GM04504 (cell line): ENCODE measurements around the gene DCBLD1.
"Not testable (repeated sequence)": the region's sequence is repeated elsewhere in the genome, so short reads cannot be mapped to it uniquely, and the experiment has no call there.

ENCODE experiments used
- DNase-seq: peaks from one replicate; pipeline ENCODE4 v3.0.0-alpha.2; 2012; ENCODE audit warnings: low read depth

Gene DCBLD1

DNA sequence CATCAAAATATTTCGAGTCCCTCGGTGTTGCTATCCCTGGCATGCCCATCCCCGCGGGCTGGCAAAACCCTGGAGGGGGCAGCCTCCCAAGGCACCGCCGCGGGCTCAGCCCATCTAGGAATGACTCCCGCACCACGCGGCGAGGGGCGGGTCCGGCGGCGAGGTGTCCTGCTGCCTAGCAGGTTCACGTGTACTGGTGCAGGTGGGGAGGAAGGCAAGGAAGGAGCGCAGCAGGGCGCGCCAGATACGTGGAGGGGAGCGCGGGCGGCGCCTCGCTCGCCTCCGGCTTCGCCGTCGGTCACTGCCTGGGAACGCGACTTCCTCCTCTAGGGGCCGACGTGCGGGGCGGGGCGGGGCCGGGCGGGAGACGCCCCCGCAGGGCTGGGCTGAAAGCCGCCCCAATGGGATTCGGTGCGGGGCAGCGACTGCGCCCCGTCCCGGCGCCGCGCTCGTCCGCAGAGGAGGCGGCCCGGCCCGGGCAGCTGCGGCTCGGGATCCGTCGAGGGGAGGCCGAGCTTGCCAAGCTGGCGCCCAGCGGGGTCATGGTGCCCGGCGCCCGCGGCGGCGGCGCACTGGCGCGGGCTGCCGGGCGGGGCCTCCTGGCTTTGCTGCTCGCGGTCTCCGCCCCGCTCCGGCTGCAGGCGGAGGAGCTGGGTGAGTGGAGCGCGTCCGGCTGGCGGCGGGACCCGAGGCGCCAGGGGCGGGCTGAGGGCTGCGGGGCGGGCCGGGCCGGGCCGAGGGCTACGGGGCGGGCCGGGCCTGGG lies at the start of gene DCBLD1:
DCBLD1 (plus strand) TSS at position 435 of the 764 bp plus-strand sequence; CDS start at position 543, 108 bp downstream.
- peak; percentile 53 for DNase-seq

DNA sequence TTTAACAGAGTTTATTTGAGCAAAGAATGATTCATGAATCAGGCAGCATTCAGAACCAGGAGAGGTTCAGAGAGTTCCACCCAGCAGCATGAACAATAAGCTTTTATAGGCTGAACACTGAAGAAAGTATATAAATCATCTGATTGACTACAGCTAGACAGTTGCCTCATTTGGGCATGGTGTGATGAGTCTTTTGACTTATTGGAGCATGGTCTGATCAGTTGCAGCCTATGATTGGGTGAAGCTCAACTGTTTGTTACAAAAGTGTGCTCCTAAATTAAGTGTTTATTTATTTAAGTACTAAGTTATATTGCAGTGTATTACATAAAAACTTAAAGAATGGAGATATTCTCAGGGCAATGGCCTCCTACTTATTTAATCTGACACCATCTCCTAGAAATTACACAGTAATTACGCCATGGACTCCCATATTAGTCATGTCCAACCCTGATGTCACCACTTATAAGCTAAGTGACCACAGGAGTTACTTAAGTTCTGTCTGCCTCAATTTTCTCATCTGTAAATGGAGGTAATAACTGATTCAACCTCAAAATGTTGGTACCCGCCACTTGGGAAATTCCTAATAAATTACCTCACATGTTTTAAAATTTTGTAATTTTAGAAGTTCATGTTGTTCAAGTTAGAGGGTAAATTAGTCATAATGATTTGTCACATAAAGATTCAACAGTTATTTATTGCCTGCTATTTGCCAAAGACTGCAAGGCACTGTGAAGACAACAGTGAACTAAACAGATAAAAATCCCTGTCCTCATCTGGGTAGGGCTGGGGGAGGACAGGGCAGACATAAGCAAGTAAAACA lies 41.6 kb upstream of the DCBLD1 start:
- DNase-seq, result peak; percentile 93

DNA sequence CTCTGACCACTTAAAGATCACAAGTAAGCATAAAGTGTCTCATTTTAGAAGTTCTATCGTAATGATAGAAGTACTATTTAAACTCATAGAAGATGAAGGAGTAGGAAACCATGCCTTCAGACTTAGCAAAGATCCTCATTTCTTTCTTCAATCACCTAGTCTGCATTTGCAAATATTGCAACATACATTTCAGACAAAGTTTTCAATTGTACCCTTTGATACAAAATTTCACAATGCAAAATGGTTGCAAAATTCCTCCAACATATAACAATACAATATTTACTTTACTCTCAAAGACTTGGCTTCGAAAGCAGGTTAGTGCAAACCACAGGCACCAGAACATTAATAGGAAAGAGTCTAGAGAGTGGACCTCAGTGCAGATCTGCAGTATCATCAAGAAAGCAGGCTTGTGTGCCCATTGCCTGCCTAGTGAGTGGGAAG lies 40.6 kb upstream of the DCBLD1 start:
- no peak for DNase-seq

DNA sequence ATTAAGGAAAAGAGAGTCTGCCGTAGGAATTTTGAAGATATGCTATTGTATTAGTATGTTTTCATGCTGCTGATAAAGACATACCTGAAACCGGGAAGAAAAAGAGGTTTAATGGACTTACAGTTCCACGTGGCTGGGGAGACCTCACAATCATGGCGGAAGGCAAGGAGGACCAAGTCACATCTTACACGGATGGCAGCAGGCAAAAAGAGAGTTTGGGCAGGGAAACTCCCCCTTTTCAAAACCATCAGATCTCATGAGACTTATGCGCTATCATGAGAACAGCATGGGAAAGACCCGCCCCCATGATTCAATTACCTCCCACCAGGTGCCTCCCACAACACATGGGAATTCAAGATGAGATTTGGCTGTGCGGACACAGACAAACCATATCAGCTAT lies 40.2 kb upstream of the DCBLD1 start:
- DNase-seq, result not testable (repeated sequence)

DNA sequence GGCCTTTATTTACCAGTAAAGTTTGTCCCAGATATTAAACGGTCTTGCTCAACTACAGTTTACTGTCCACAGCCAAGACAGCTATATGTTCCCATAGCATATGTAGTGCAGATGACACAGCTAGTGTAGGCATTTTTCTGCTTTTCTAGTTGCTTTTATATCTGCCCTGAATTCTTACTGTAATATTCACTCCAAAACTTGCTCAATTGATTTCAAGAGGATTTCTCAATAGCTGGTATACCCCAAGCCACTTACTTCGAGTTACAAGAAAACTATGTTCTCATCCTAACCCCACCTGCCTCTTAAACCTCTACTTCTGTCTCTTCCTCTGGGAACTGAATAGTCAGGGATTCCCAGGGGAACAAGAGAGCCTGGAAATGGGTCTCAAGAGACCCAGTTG lies 37.9 kb upstream of the DCBLD1 start:
- DNase-seq, result peak; percentile 45

DNA sequence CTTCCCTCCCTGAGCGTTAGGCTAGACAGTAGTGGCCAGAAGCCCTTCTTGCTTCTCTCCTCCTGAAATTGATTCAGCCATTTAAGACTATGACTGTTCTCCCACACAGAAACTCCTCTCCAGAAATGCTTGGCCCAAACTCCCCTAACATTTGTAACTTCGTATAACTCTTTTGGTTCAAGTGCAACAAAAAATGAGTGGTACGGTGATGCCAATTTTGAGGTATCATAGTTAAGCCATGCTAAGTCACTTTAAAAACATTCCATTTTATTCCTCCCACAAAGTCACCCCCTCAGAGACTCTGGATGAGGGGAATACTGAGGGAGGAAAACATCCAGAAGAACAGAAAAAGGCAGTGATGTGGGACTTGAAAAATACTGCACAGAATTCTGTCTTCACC lies 35.6 kb upstream of the DCBLD1 start:
- no peak for DNase-seq

DNA sequence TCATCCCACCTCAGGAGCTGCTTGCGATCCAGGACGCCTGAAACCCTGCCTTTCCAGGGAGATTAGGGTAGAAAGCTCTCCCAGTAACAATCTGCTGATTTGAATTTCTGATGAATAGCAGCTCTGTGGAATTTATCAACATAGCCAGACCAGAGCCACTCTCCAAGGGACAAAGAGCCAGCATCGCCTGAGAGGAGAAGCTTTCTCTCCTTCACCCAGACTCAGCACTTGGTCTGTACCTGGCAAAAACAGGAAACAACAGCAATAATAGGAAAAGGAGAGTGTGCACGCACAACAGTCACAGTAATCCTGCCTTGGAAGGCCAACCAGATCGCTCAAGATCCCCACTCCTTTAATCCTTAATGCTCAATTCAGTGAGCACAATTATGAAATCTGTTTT lies 34.5 kb upstream of the DCBLD1 start:
- DNase-seq, result no peak

DNA sequence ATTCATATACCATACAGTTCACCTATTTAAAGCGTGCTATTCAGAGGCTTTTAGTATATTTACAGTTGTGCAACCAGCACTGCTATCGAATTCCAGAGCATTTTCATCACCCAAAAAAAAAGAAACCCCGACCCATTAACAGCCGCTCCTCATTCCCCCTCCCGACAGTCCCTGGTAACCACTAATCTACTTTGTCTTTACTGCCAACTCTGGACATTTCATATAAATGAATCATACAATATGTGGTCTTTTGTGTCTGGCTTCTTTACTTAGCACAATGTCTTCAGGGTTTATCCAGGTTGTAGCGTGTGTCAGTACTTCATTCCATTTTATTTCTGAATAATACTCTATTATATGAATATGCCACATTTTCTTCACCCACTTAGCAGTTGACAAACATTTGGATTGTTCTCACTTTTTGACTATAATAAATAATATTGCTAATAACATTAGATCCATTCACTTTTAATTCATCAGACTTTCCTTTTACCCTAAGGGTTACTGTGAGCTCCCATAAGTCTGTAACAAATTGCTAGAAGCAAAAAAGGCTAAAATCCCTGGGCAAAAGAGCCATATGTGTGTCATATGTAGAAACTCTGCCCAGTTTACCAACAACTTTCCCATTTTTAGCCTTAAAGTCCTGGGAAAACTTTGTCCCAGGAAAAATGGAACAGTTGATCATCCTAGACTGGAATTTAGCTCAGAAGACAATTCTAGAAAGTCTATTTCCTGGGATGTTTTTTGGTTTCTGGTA lies 33.6 kb upstream of the DCBLD1 start:
- DNase-seq, result peak; percentile 84

DNA sequence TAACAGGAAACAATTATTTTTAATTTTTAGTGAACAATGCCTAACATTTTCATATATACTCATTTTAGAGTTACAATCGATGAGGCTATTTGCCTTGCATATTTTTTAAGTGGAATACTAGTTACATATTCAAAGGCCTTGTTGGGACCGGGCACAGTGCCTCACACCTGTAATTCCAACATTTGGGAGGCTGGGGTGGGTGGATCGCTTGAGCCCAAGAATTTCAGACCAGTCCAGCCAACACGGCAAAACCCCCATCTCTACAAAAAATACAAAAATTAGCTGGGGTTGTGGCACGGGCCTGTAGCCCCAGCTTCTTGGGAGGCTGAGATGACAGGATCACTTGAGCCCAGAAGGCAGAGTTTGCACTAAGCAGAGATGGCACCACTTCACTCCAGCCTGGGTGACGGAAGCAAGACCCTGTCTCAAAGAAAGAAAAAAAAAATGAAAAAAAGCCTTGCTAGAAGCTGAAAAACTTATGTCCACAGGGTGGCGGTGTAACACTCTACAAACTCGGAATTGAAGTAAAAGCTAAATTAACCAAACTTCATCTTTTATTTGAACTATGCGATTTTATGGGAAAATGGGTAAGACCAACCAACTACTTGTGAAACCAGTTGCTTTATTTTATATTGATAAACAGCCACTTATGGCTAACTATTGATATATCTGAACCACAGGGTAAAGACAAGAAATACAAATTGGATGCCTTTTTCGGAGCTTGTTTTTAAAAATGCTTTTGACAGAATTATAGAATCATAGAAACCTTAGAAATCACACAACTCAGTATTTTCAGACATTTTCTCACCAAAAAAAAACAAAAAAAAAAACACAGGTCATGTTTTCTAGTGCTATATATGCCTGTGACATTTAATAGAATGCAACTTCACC lies 32.7 kb upstream of the DCBLD1 start:
- no peak for DNase-seq

DNA sequence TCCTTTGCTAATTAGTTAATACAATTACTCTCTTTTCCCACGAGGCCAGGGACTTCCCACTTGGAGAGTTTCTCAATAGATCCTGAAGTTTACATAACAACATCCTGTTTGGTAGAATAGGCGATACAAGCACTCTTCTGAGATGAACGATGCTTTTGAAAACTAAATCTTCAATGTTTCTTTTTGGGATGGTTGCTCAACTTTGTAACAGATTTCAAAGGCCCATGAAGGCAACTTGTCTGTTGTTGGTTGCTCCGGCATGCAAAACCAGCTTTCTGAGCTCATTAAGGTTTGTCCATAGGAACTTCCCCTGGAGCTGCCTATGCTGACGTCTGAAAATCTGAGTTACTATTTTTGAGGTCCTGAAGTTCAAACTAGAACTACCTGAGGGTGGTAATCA lies 30.8 kb upstream of the DCBLD1 start:
- no peak for DNase-seq

DNA sequence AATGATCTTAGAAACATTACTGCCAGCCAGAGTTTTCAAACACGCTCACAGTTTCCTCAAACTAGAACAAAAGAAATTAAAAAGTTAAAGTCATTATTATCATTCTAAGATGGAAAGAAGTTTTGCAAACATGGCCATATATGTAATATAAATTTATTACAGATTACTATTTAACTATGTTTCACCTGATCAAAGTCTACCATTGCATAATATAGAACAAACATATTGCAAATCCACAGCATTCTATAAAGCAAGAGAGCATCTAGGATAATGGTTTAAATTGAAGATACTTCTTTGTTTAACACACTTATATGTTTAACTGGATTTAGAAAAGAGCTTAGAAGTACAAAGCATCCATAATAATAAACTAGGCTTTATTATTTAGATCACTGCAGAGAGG lies 26.2 kb upstream of the DCBLD1 start:
- no peak for DNase-seq

DNA sequence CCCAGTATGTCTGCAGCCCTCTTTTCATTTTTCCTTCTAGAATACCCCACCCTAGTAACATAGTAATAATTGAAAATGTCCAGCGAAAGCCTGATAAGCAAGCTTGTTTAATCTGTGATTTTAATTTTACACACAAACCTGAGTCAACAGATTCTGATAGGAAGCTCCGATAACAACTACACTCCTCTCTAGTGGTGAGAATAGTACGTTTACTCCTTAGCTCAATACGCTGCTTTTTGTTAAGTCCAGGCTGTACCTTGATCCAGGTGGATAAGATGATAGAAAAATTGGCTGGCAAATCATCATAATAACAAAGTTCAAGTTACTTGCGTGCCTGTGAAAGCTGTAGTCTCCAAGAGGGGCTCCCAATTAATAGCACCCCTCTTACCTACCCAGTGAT lies 25.5 kb upstream of the DCBLD1 start:
- DNase-seq, result no peak

DNA sequence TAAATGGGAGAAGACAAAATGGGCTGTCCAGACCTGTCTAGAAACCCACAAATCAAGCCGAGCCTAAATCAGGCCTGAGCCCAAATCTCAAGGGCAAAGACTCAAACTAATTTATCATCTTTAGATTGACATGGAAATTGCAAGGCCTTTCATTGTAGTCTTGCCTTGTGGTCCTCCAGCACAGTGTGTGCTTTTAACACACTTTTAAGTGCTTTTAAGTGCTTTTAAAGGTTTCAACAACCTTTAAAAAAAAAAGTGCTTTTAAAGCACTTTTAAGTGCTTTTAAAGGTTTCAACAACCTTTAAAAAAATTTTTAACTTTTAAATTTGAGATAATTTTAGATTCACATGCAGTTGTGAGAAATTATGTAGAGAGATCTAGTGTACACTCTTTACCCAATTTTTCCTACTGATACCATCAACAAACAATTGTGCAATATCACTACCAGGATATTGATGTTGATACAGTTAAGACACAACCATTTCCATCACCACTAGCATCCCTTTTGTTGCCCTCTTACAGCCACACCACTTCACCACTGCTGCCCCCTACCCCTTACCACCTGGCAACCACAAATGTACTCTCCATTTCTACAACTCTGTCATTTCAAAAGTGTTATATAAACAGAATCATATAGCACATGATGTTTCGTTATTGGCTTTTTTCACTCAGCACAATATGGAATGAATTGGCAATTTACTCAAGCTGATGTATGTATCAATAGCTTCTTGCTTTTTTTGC lies 23.1 kb upstream of the DCBLD1 start:
- no peak for DNase-seq

DNA sequence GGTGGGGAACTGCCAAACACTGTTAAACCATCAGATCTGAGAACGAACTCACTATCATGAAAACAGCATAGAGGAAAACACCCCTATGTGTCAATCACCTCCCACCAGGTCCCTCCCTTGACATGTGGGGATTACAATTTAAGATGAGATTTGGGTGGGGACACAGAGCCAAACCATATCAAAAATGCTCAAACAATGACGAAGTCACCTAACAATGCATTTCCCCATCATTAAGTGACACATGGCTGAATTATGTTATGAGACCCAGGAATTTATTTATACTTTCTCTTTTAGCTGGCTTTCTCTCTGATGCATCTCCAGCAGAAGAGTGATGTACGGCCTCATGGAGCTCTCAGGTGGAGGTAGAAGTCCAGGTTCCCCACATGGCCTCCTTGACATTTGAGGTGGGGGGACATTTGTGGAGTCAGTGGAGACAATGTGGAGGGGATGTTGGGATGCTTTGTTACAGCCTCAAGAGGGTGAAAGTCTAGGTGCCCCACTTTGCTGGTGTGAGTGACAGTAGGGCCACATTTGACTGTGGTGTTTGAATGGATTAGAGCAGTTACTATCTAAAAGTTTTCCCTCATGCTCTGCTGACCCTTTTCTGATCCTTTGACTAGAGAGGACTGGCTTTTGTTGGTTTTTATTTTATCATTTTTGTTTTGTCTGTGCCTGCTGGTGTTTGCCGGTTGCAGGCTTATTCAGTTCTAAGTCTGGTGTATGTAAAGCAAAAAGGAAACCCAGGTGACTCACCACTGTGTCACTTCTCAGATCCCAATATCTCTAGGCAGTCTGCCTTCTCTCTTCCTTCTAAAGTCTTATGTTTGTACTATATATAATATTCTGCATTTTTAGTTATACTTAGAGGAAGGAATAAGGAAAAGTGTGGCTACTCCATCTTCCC lies 18.5 kb upstream of the DCBLD1 start:
- DNase-seq, result no peak

DNA sequence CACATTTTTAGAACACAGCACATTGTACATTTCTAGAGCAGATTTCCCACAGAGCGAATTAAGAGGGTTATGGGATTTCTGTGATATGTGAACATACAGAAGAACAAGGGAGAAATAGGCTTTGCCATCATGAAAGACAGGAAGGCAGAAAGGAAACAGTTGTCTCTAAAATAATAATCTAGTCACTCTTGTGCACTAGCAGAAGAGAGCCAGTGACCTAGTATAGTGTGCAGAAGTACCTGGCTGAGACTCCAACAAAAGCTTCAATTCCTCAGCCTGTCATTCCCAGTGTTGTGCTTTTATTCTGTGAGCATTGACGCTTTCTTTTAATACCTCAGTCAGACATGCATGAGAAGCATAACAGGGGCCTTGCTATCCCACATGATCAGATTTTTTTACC lies 17.8 kb upstream of the DCBLD1 start:
- no peak for DNase-seq

DNA sequence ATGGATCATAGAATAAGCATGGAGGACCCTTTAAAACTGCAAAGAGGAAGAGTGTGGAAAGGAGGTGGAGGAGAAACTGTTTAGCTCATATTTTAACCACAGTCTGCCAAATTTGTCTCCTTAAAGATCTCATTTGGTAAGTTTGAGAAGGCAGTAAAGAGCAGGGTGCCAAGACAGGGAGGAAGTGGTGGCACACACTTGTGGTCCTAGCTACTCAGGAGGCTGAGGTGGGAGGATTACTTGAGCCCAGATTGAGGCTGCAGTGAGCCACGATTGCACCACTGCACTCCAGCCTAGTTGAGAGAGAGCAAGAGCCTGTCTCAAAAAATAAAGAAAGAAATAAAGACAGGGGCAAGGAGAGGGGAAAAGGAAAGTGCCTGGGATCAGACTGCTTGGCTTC lies 16.8 kb upstream of the DCBLD1 start:
- DNase-seq, result no peak

DNA sequence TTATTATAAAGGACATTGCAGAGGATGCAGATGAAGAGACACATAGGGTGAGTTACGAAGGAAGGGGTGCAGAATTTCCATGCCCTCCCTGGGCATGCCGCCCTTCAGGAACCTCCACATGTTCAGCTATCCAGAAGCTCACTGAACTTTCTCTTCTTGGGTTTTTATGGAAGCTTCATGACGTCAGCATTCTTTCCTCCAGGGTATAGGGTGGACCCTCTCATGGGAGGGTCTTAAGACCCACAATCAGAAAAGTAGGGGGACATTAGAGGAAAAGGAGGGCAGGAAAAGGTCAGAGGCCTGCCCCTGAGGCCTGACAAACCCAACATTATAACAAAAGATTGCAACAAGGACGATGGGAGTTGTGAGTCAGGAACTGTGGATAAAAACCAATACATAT lies 14.6 kb upstream of the DCBLD1 start:
- no peak for DNase-seq

DNA sequence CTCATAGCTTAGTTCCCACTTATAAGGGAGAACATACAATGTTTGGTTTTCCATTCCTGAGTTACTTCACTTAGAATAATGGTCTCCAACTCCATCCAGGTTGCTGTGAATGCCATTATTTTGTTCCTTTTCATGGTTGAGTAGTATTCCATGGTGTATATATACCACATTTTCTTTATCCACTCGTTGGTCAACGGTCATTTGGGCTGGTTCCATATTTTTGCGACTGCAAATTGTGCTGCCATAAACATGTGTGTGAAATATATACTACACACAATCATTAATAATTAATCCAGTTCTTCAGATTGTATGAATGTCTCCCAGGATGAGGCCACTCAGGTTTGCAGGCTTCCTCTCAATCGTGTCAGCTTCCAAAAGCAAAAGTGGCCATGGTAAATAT lies 13.9 kb upstream of the DCBLD1 start:
- not testable (repeated sequence) for DNase-seq

DNA sequence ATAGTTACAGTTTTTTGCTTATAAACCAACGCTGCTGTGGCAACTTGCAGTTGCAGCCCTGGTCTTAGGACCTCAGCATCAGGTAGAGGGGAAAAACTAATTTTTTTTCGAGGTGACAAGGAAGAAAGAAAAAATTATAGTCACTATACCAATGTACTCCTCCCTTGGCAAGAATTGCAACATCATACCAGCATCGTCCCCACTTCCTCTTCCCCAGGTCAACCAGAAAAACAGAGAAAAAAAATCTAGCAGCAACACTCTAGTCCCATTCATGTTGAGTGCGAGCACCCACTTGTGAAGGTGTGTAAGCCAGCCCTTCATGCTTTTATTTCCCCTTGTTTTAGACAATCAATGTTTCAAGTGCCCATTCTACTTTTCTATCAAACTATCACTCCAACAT lies 13.1 kb upstream of the DCBLD1 start:
- DNase-seq, result no peak

DNA sequence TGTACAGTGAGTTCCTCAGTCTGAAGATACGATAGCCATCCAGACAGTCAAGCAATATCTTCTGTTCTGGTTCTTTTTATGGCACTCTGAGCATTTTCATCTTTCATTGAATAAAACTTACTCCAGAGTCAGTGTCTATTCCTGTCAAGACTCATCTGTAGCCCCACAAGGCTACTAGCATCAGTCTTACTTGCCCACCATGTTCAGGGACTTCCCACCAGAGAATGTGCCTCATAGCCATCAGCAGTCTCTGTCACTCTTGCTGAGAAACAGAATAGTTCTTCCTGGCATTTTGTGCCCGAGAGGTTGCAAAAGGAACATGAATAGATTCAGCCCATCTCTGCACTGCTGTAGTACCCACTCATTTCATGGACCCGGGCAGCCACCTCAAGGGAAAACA lies 12.7 kb upstream of the DCBLD1 start:
- DNase-seq, result no peak
